SU-DHL-6 (cell line): ENCODE data around the gene CEP128.

Source experiments
- H2AFZ ChIP-seq: fragments of 200-600 bp; sonication (generic); 2 replicates; pipeline ENCODE4 v1.6.1; 2014; ENCODE audit warnings: low read depth, mild to moderate bottlenecking, moderate library complexity, mixed read lengths, antibody characterized with exemption, low read length; ENCODE audit not compliant: severe bottlenecking
- H3F3A ChIP-seq: fragments of 200-600 bp; shearing (Covaris generic); 2 replicates; pipeline ENCODE4 v1.6.0; 2016; ENCODE audit warnings: antibody characterized with exemption, mild to moderate bottlenecking; ENCODE audit not compliant: insufficient read depth
- H3K27ac ChIP-seq: fragments of 200-600 bp; sonication (generic); 2 replicates; pipeline ENCODE4 v1.5.1; 2016; ENCODE audit warnings: low read depth, mild to moderate bottlenecking, low read length, moderate library complexity, mixed read lengths
- H3K27me3 ChIP-seq: fragments of 200-600 bp; sonication (generic), shearing (Covaris generic); 2 replicates; pipeline ENCODE4 v1.6.0; 2014; ENCODE audit warnings: mild to moderate bottlenecking, low read length
- H3K36me3 ChIP-seq: fragments of 200-600 bp; sonication (generic); 2 replicates; pipeline ENCODE4 v1.6.1; 2014; ENCODE audit warnings: mild to moderate bottlenecking, low read length, mixed read lengths
- H3K4me2 ChIP-seq: fragments of 300-600, 200-600 bp; shearing (Covaris generic), sonication (generic); 2 replicates; pipeline ENCODE4 v1.6.0; 2014; ENCODE audit warnings: low read length, low read depth, mild to moderate bottlenecking; ENCODE audit not compliant: poor library complexity, severe bottlenecking
- H3K4me3 ChIP-seq: fragments of 200-600 bp; sonication (generic); 2 replicates; pipeline ENCODE4 v1.5.1; 2014; ENCODE audit warnings: antibody characterized with exemption, low read length, mild to moderate bottlenecking, mixed read lengths; ENCODE audit not compliant: insufficient read depth, poor library complexity, severe bottlenecking
- H3K79me2 ChIP-seq: fragments of 200-600 bp; sonication (generic); 2 replicates; pipeline ENCODE4 v1.6.1; 2014; ENCODE audit warnings: mild to moderate bottlenecking, low read length, moderate library complexity; ENCODE audit not compliant: insufficient read depth
- H3K9ac ChIP-seq: fragments of 200-600 bp; sonication (generic); 2 replicates; pipeline ENCODE4 v1.7.0; 2014; ENCODE audit warnings: mild to moderate bottlenecking, low read length
- H3K9me2 ChIP-seq: fragments of 200-600 bp; sonication (generic); replicated peaks from 2 replicates; pipeline ENCODE4 v1.6.1; 2014; ENCODE audit warnings: low read length; ENCODE audit not compliant: insufficient read depth
- H3K9me3 ChIP-seq: fragments of 200-600 bp; sonication (generic); 2 replicates; pipeline ENCODE4 v1.6.1; 2014; ENCODE audit warnings: low read length, mixed read lengths; ENCODE audit not compliant: insufficient read depth
- H4K20me1 ChIP-seq: fragments of 200-600 bp; sonication (generic); 2 replicates; pipeline ENCODE4 v1.6.1; 2014; ENCODE audit warnings: low read depth, mild to moderate bottlenecking, antibody characterized with exemption, low read length, moderate library complexity, mixed read lengths
- EZH2phosphoT487 ChIP-seq: fragments of 200-600 bp; sonication (generic), shearing (Covaris generic); conservative IDR thresholded peaks from 2 replicates; pipeline ENCODE4 v1.6.1; 2018; ENCODE audit warnings: mild to moderate bottlenecking, antibody characterized with exemption, low read length, moderate library complexity, mixed read lengths
- TF ChIP-seq, protein P1 (sequence below): fragments of 200-600 bp; sonication (generic); IDR thresholded peaks from one replicate; pipeline ENCODE4 v1.5.1; 2017; ENCODE audit warnings: antibody characterized with exemption, mild to moderate bottlenecking, low read length, moderate library complexity; ENCODE audit not compliant: insufficient read depth, poor library complexity, severe bottlenecking

The CEP128 gene

GRCh38 chr14:80776186-80776585, 165.4 kb downstream of the CEP128 start:
- no peaks in the 10 kb centered on the region for H3K9me3 ChIP-seq
- TF ChIP-seq, protein P1, sequence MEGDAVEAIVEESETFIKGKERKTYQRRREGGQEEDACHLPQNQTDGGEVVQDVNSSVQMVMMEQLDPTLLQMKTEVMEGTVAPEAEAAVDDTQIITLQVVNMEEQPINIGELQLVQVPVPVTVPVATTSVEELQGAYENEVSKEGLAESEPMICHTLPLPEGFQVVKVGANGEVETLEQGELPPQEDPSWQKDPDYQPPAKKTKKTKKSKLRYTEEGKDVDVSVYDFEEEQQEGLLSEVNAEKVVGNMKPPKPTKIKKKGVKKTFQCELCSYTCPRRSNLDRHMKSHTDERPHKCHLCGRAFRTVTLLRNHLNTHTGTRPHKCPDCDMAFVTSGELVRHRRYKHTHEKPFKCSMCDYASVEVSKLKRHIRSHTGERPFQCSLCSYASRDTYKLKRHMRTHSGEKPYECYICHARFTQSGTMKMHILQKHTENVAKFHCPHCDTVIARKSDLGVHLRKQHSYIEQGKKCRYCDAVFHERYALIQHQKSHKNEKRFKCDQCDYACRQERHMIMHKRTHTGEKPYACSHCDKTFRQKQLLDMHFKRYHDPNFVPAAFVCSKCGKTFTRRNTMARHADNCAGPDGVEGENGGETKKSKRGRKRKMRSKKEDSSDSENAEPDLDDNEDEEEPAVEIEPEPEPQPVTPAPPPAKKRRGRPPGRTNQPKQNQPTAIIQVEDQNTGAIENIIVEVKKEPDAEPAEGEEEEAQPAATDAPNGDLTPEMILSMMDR, result no peak
- no peak for TF ChIP-seq EZH2phosphoT487

GRCh38 chr14:80772504-80772903, 169.0 kb downstream of the CEP128 start:
- H3K79me2 ChIP-seq, result no peaks in the 10 kb centered on the region
- no peak overlapping the region for H2AFZ ChIP-seq
- no peaks in the 10 kb centered on the region for H4K20me1 ChIP-seq
- TF ChIP-seq EZH2phosphoT487, result no peak
- TF ChIP-seq, protein P1, result no peak
- H3K9me2 ChIP-seq, result no peaks in the 10 kb centered on the region
- no peak overlapping the region for H3K4me3 ChIP-seq
- no peaks in the 10 kb centered on the region for H3K27me3 ChIP-seq
- no peak overlapping the region for H3K27ac ChIP-seq
- H3F3A ChIP-seq, result no peaks in the 10 kb centered on the region
- no peak overlapping the region for H3K4me2 ChIP-seq
- H3K9me3 ChIP-seq, result no peaks in the 10 kb centered on the region
- H3K36me3 ChIP-seq, result no peaks in the 10 kb centered on the region
- H3K9ac ChIP-seq, result no peak overlapping the region

More at GRCh38 chr14:80776186-80776585, 165.4 kb downstream of the CEP128 start:
- no peak overlapping the region for H2AFZ ChIP-seq
- no peaks in the 10 kb centered on the region for H3K27me3 ChIP-seq
- H3K4me2 ChIP-seq, result no peak overlapping the region
- H3K27ac ChIP-seq, result no peak overlapping the region
- H3K9ac ChIP-seq, result no peak overlapping the region
- no peak overlapping the region for H3K4me3 ChIP-seq
- no peaks in the 10 kb centered on the region for H3K36me3 ChIP-seq
- H4K20me1 ChIP-seq, result no peaks in the 10 kb centered on the region
- no peaks in the 10 kb centered on the region for H3K9me2 ChIP-seq
- no peaks in the 10 kb centered on the region for H3F3A ChIP-seq
- H3K79me2 ChIP-seq, result no peaks in the 10 kb centered on the region

DNA sequence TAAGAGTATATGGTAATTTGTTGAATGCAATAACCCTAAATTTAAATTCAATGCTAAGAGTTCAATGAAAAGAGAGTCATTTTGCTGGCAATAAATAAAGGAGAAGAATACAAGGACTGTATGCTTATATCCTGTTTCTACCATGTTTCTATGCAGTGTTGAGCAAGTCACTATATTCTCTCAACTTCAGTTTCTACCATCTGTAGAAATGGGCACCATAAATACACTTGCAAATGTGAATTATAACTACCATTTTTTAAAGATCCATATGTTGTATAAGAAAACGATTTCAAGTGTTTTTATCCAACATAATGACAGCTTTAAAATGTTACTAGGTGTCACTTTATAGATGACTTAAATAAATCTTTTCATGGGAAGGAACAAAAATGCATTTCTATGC, 170.3 kb downstream of the CEP128 start:
- Histone ChIP-seq H3K36me3 (no peaks in the 10 kb centered on the region), H3K4me2 (no peak overlapping the region), H2AFZ (no peak overlapping the region), H3K27ac (no peak overlapping the region), H3K27me3 (no peaks in the 10 kb centered on the region), H3K9me2 (no peaks in the 10 kb centered on the region), H3K79me2 (no peaks in the 10 kb centered on the region), H3K4me3 (no peak overlapping the region), H3F3A (no peaks in the 10 kb centered on the region), H4K20me1 (no peaks in the 10 kb centered on the region), H3K9me3 (no peaks in the 10 kb centered on the region), H3K9ac (no peak overlapping the region)
- TF ChIP-seq, protein P1, result no peak
- no peak for TF ChIP-seq EZH2phosphoT487
